Spleen (tissue), 7 donors: ENCODE data around the gene PRRC1.

Experiments used
- CTCF ChIP-seq, 11 experiments: fragments of 200-600 bp in 7 of 11; fragments of 450-650 bp in 4 of 11; sonication (generic) in 4 of 11; IDR thresholded peaks in 8 of 11; conservative IDR thresholded peaks in 3 of 11; 1 replicate in 7 of 11; 2 replicates in 4 of 11; pipeline versions ENCODE4 v1.4.0 to v1.8.0; 2016 to 2021; ENCODE audit warnings: antibody characterized with exemption in 11 of 11, inconsistent platforms in 4 of 11, mild to moderate bottlenecking in 1 of 11
- POLR2A ChIP-seq, 3 donors: fragments of 450-650 bp; IDR thresholded peaks; one replicate each; pipeline ENCODE4 v1.5.1; 2017; ENCODE audit warnings: antibody characterized with exemption in 3 of 3, mild to moderate bottlenecking in 1 of 3
- POLR2AphosphoS5 ChIP-seq, 3 donors: sonication (generic); formaldehyde crosslinking; IDR thresholded peaks; one replicate each; pipeline ENCODE4 v1.5.1; 2017; ENCODE audit warnings: antibody characterized with exemption in 3 of 3
- donor health status: DM: no; HTN: no; CAD: no; lungs with moderate emphysema.
- donor health status: DM: no; HTN: no; CAD: no.
- donor health status: DM: no; HTN: no; CAD: no.

GRCh38 chr5:127602896-127603844, 85.7 kb downstream of the PRRC1 start:
- TF ChIP-seq CTCF (IDR thresholded peaks at IDR 0.05 in 8 of 11, conservative IDR thresholded peaks at IDR 0.05 in 3 of 11) (no peak), POLR2A (IDR thresholded peaks at IDR 0.05) (no peak), POLR2AphosphoS5 (IDR thresholded peaks at IDR 0.05) (no peak)
